Fibroblast of skin of right biceps (primary cell): ENCODE results near the gene KCNK3.
A peak's percentile ranks its signal among the peaks of the same experiment; 100 is the strongest.

Experiments
- DNase-seq: peaks from one replicate; pipeline ENCODE4 v3.0.0-alpha.2; 2013

Gene KCNK3

GRCh38 chr2:26666671-26667070, 25.9 kb upstream of the KCNK3 start:
- DNase-seq = no peak

GRCh38 chr2:26668041-26668440, 24.5 kb upstream of the KCNK3 start:
- DNase-seq = no peak

GRCh38 chr2:26668856-26669750, 23.4 kb upstream of the KCNK3 start:
- DNase-seq = peak; percentile 7

- DNase-seq = peak; percentile 16
Measured at GRCh38 chr2:26670171-26670570, 22.4 kb upstream of the KCNK3 start.

GRCh38 chr2:26670931-26671460, 21.5 kb upstream of the KCNK3 start:
- no peak for DNase-seq

GRCh38 chr2:26671691-26672090, 20.8 kb upstream of the KCNK3 start:
- no peak for DNase-seq

- no peak for DNase-seq
Measured at GRCh38 chr2:26672112-26672817, 20.3 kb upstream of the KCNK3 start.

GRCh38 chr2:26672818-26673393, 19.6 kb upstream of the KCNK3 start:
- DNase-seq = no peak

- DNase-seq = no peak
Measured at GRCh38 chr2:26674002-26674751, 18.3 kb upstream of the KCNK3 start.

GRCh38 chr2:26674771-26675170, 17.8 kb upstream of the KCNK3 start:
- no peak for DNase-seq

GRCh38 chr2:26675651-26676255, 16.8 kb upstream of the KCNK3 start:
- no peak for DNase-seq

GRCh38 chr2:26678035-26678434, 14.5 kb upstream of the KCNK3 start:
- no peak for DNase-seq

GRCh38 chr2:26679867-26680266, 12.7 kb upstream of the KCNK3 start:
- no peak for DNase-seq

- no peak for DNase-seq
Measured at GRCh38 chr2:26681656-26682055, 10.9 kb upstream of the KCNK3 start.

GRCh38 chr2:26682155-26682554, 10.4 kb upstream of the KCNK3 start:
- DNase-seq = no peak

GRCh38 chr2:26683583-26683982, 8.9 kb upstream of the KCNK3 start:
- DNase-seq = no peak

- DNase-seq = no peak
Measured at GRCh38 chr2:26685341-26685740, 7.2 kb upstream of the KCNK3 start.

GRCh38 chr2:26685989-26686839, 6.3 kb upstream of the KCNK3 start:
- DNase-seq = no peak

- no peak for DNase-seq
Measured at GRCh38 chr2:26687328-26687727, 5.2 kb upstream of the KCNK3 start.

- DNase-seq = no peak
Measured at GRCh38 chr2:26687801-26688200, 4.7 kb upstream of the KCNK3 start.

- DNase-seq = no peak
Measured at GRCh38 chr2:26691161-26691560, 1.4 kb upstream of the KCNK3 start.
